HepG2 (cell line): ENCODE measurements around the gene GPR137. TPM values are rescaled to one million over a fixed set of nuclear protein-coding genes. Genes with fewer than 3 reads are reported as not detected.

Experiments
- ELF3 ChIP-seq: IDR thresholded peaks from 2 replicates; pipeline ENCODE4 v1.6.1; 2016; ENCODE audit warnings: missing genetic modification reagents, missing compliant biosample characterization
- FOSL2 ChIP-seq: sonication (generic); formaldehyde crosslinking; IDR thresholded peaks from 2 replicates; pipeline ENCODE4 v1.4.0; 2020; ENCODE audit warnings: missing genetic modification reagents
- FOXA1 ChIP-seq, 2 experiments: fragments of 450-650 bp in 1 of 2; sonication (generic) in 1 of 2; formaldehyde crosslinking in 1 of 2; IDR thresholded peaks; 2 replicates each; pipeline versions ENCODE4 v1.4.0 to v1.6.1; 2016 to 2020; ENCODE audit warnings: missing genetic modification reagents in 1 of 2
- HNRNPL ChIP-seq: fragments of 200-400 bp; formaldehyde crosslinking; IDR thresholded peaks from 2 replicates; pipeline ENCODE4 v1.6.1; 2017; ENCODE audit warnings: mild to moderate bottlenecking, low read depth, low read length
- IRF1 ChIP-seq: sonication (generic); formaldehyde crosslinking; IDR thresholded peaks from 2 replicates; pipeline ENCODE4 v1.4.0; 2020; ENCODE audit warnings: low read depth, mild to moderate bottlenecking, missing genetic modification reagents
- JDP2 ChIP-seq: sonication (generic); formaldehyde crosslinking; IDR thresholded peaks from 2 replicates; pipeline ENCODE4 v1.8.1; 2022; ENCODE audit warnings: missing genetic modification reagents, borderline replicate concordance
- REPIN1 ChIP-seq: sonication (generic); formaldehyde crosslinking; IDR thresholded peaks from 2 replicates; pipeline ENCODE4 v1.8.0; 2022; ENCODE audit warnings: missing genetic modification reagents, low read depth, mild to moderate bottlenecking, borderline replicate concordance
- RERE ChIP-seq: IDR thresholded peaks from 2 replicates; pipeline ENCODE4 v1.6.1; 2016; ENCODE audit warnings: low read depth, missing genetic modification reagents, missing compliant biosample characterization
- RFXAP ChIP-seq: sonication (generic); formaldehyde crosslinking; IDR thresholded peaks from 2 replicates; pipeline ENCODE4 v1.4.0; 2020; ENCODE audit warnings: missing genetic modification reagents, borderline replicate concordance
- SIX4 ChIP-seq: sonication (generic); formaldehyde crosslinking; IDR thresholded peaks from 2 replicates; pipeline ENCODE4 v1.4.0; 2020; ENCODE audit warnings: missing genetic modification reagents
- ZBTB43 ChIP-seq: sonication (generic); formaldehyde crosslinking; conservative IDR thresholded peaks from 2 replicates; pipeline ENCODE4 v1.4.0; 2020; ENCODE audit warnings: missing genetic modification reagents
- ZNF292 ChIP-seq: sonication (generic); formaldehyde crosslinking; IDR thresholded peaks from 2 replicates; pipeline ENCODE4 v1.8.1; 2022; ENCODE audit warnings: mild to moderate bottlenecking, low read depth, missing genetic modification reagents, borderline replicate concordance
- ZNF629 ChIP-seq: sonication (generic); formaldehyde crosslinking; conservative IDR thresholded peaks from 2 replicates; pipeline ENCODE4 v1.5.0; 2020; ENCODE audit warnings: missing genetic modification reagents
- ZNF687 ChIP-seq: sonication (generic); formaldehyde crosslinking; IDR thresholded peaks from 2 replicates; pipeline ENCODE4 v1.5.1; 2020; ENCODE audit warnings: mild to moderate bottlenecking, missing genetic modification reagents, moderate library complexity
- ZNF883 ChIP-seq: sonication (generic); formaldehyde crosslinking; IDR thresholded peaks from 2 replicates; pipeline ENCODE4 v1.5.1; 2020; ENCODE audit warnings: mild to moderate bottlenecking, missing genetic modification reagents; ENCODE audit errors: not compliant biosample characterization
- polyA plus RNA-seq, 8 experiments: library from polyadenylated mRNA; depleted of rRNA in 3 of 8; stranded (reverse) in 7 of 8; unstranded in 1 of 8; fragments of >200 nt; fragmentation: Illumina TruSeq in 4 of 8; extraction: Trizol in 4 of 8; gene quantifications; 2 replicates each; pipeline versions ENCODE4 v1.2.1 to v1.2.3, GENCODE V29; 2011 to 2016; ENCODE audit warnings: low read depth in 4 of 8, missing spikeins in 1 of 8, mixed read lengths in 1 of 8; ENCODE audit not compliant: insufficient read depth in 1 of 8
- total RNA-seq, 5 experiments: library from RNA; depleted of rRNA; stranded (reverse); fragments of >200 nt; fragmentation: Illumina TruSeq; extraction: Trizol; gene quantifications; 2 replicates each; pipeline ENCODE4 v1.2.3, GENCODE V29; 2016; ENCODE audit warnings: low read depth in 1 of 5

The GPR137 gene
- total and polyA plus RNA-seq, 2 of the 13 experiments (the other 11 are each of a cell fraction or from before 2014, with no cell fraction given): 8.5 to 13.2 TPM

- TF ChIP-seq RERE (CRISPR knock-in tag): no peak
- TF ChIP-seq FOXA1 (IDR thresholded peaks at IDR 0.05): no peak
- TF ChIP-seq FOXA1 (CRISPR knock-in tag; IDR thresholded peaks at IDR 0.05): no peak
- 0 out of 2 replicates have a peak, but pooled peaks have one; percentile 24 for TF ChIP-seq HNRNPL
- no peak for TF ChIP-seq JDP2 (CRISPR knock-in tag)
- TF ChIP-seq ZNF629: peak; percentile 94
- TF ChIP-seq RFXAP (CRISPR knock-in tag): no peak
- no peak for TF ChIP-seq ZNF292
- TF ChIP-seq SIX4: no peak
- peak; percentile 36; the same call in 1 of the 2 replicates for TF ChIP-seq ZNF687
- no peak for TF ChIP-seq ZNF883 (CRISPR knock-in tag)
- no peak for TF ChIP-seq IRF1 (CRISPR knock-in tag)
- TF ChIP-seq ZBTB43: no peak
- no peak for TF ChIP-seq REPIN1 (CRISPR knock-in tag)
- no peak for TF ChIP-seq FOSL2
- TF ChIP-seq ELF3 (CRISPR knock-in tag): no peak
Measured at GRCh38 chr11:64268025-64268892, 17.4 kb upstream of the GPR137 start (continued).
